ENCODE results near the gene CCDC159. TPM values are rescaled to one million over a fixed set of nuclear protein-coding genes. Genes with fewer than 3 reads are reported as not detected.

CCDC159 gene
- total RNA-seq, 2 donors from 2014 or later: 12.2 to 15.2 TPM

- Histone ChIP-seq H3K4me3 (ENCODE audit: low read length) (peak overlapping the region; percentile 81), H3K27me3 (ENCODE audit: control insufficient read depth, insufficient read depth, low read length, poor library complexity, severe bottlenecking) (no peaks in the 10 kb centered on the region), H3K27ac (ENCODE audit: low read depth, low read length) (peak overlapping the region; percentile 91), H3K9ac (ENCODE audit: extremely low read depth, low read length, poor library complexity, severe bottlenecking) (no peak overlapping the region), H3K36me3 (ENCODE audit: control insufficient read depth, insufficient read depth, low read length) (peaks cover 13% of the 10 kb centered on the region), H3K9me3 (ENCODE audit: control insufficient read depth, low read length) (no peaks in the 10 kb centered on the region), H3K4me1 (ENCODE audit: control insufficient read depth, insufficient read depth, low read length) (peaks cover 4% of the 10 kb centered on the region)
- Mint-ChIP-seq H3K27ac (no peak overlapping the region), H3K4me1 (no peaks in the 10 kb centered on the region), H3K36me3 (ENCODE audit: low read depth) (peaks cover 24% of the 10 kb centered on the region), H3K4me3 (no peak overlapping the region), H3K9me3 (no peaks in the 10 kb centered on the region), H3K27me3 (ENCODE audit: insufficient read depth) (no peaks in the 10 kb centered on the region)
- no peak for TF ChIP-seq CTCF (conservative IDR thresholded peaks at IDR 0.05)
- DNase-seq: no peak
- 67 to 79% methylated on average over 7 to 11 of the region's 11 CpGs for WGBS, 2 experiments (ENCODE audit: insufficient coverage in 1 of 2, insufficient read length in 1 of 2)
These were observed 27.6 kb downstream of the CCDC159 start for GRCh38 chr19:11373885-11374432.

GRCh38 chr19:11374433-11375142 lies 28.3 kb downstream of the CCDC159 start, which contains the start of gene SWSAP1:
SWSAP1 (plus strand) TSS chr19:11374666; CDS start chr19:11374681, 15 bp downstream.
- H3K27ac Mint-ChIP-seq: no peak within 1 kb of the TSS
- peak within 1 kb of the TSS; percentile 73 for H3K9ac ChIP-seq (ENCODE audit: extremely low read depth, low read length, poor library complexity, severe bottlenecking)
- no peaks in the 10 kb centered on the region for H3K4me1 Mint-ChIP-seq
- no peak for TF ChIP-seq CTCF (conservative IDR thresholded peaks at IDR 0.05)
- H3K27me3 ChIP-seq (ENCODE audit: control insufficient read depth, insufficient read depth, low read length, poor library complexity, severe bottlenecking): no peaks in the 10 kb centered on the region
- H3K36me3 ChIP-seq (ENCODE audit: control insufficient read depth, insufficient read depth, low read length): peaks cover 13% of the 10 kb centered on the region
- 0 to 1% methylated on average over 43 to 44 of the region's 44 CpGs for WGBS, 2 experiments (ENCODE audit: insufficient coverage in 1 of 2, insufficient read length in 1 of 2)
- no peaks in the 10 kb centered on the region for H3K9me3 Mint-ChIP-seq
- H3K4me3 Mint-ChIP-seq: no peak within 1 kb of the TSS
- DNase-seq: peak; percentile 99
- peak within 1 kb of the TSS; percentile 81 for H3K4me3 ChIP-seq (ENCODE audit: low read length)
- no peaks in the 10 kb centered on the region for H3K27me3 Mint-ChIP-seq (ENCODE audit: insufficient read depth)
- H3K27ac ChIP-seq (ENCODE audit: low read depth, low read length): peak within 1 kb of the TSS; percentile 91
- H3K36me3 Mint-ChIP-seq (ENCODE audit: low read depth): peaks cover 26% of the 10 kb centered on the region
- no peaks in the 10 kb centered on the region for H3K9me3 ChIP-seq (ENCODE audit: control insufficient read depth, low read length)
- H3K4me1 ChIP-seq (ENCODE audit: control insufficient read depth, insufficient read depth, low read length): peaks cover 4% of the 10 kb centered on the region

GRCh38 chr19:11375143-11375948 lies 29.0 kb downstream of the CCDC159 start:
- Mint-ChIP-seq H3K36me3 (ENCODE audit: low read depth) (peaks cover 32% of the 10 kb centered on the region), H3K4me3 (no peak overlapping the region), H3K27ac (no peak overlapping the region), H3K9me3 (no peaks in the 10 kb centered on the region), H3K27me3 (ENCODE audit: insufficient read depth) (no peaks in the 10 kb centered on the region), H3K4me1 (no peaks in the 10 kb centered on the region)
- H3K9ac ChIP-seq (ENCODE audit: extremely low read depth, low read length, poor library complexity, severe bottlenecking): no peak overlapping the region
- H3K9me3 ChIP-seq (ENCODE audit: control insufficient read depth, low read length): no peaks in the 10 kb centered on the region
- peak; percentile 83 for DNase-seq
- 44 to 57% methylated on average over 21 to 27 of the region's 27 CpGs for WGBS, 2 experiments (ENCODE audit: insufficient coverage in 1 of 2, insufficient read length in 1 of 2)
- peaks cover 20% of the 10 kb centered on the region for H3K36me3 ChIP-seq (ENCODE audit: control insufficient read depth, insufficient read depth, low read length)
- peaks cover 4% of the 10 kb centered on the region for H3K4me1 ChIP-seq (ENCODE audit: control insufficient read depth, insufficient read depth, low read length)
- no peaks in the 10 kb centered on the region for H3K27me3 ChIP-seq (ENCODE audit: control insufficient read depth, insufficient read depth, low read length, poor library complexity, severe bottlenecking)
- peak overlapping the region; percentile 81 for H3K4me3 ChIP-seq (ENCODE audit: low read length)
- TF ChIP-seq CTCF (conservative IDR thresholded peaks at IDR 0.05): no peak
- no peak overlapping the region for H3K27ac ChIP-seq (ENCODE audit: low read depth, low read length)

All from endodermal cell (in vitro differentiated cells).